ENCODE measurements around the gene GSC2. TPM values are rescaled to one million over a fixed set of nuclear protein-coding genes. Genes with fewer than 3 reads are reported as not detected.

The GSC2 gene
- total RNA-seq, 1 experiment from 2014 or later: not detected

- no peak for DNase-seq (ENCODE audit: low read depth)
Measured at GRCh38 chr22:19152942-19153883, 3.1 kb upstream of the GSC2 start.

- no peak for DNase-seq (ENCODE audit: low read depth)
Measured at GRCh38 chr22:19151329-19152191, 1.5 kb upstream of the GSC2 start.

DNA sequence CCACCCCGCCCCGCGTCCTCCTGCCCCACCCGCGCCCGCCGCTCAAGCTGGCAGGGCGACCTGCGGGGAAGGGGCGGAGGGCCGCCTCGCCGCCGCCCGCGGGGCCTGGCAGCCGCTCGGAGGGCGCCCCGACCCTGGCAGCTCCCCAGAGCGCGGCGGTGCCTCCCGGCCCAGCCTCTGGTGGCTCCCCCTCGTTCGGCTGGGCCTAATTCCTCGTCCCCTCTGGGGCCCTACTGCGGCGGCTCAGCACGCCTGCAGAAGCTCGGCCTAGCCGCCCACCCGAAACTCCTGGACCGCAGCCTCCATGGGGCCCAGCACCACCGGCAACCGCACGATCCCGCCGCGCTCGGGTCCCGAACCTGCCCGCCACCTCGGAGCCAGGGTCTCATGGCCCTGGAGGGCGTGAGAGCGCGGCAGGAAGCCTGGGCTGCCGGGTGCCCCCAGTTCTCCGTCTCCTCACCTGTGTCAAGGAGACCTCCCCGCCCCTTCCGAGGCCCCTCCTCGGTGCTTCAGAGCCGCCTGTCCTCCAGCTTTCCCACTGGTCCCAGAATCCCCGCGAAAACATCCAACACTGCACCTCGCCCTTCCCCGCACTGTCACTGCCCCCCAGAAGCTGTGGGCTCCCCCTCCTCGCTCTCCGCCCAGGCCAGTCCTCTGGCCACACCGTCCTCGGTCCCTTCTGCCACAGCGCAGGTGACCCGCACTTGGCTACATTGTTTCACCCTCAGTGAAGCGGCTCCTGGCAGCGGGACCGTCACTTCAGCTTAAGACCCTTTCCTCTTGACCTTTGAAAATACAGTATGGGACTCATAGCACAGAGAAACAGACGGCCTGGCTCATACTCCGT is 613 bp upstream of the GSC2 start:
- DNase-seq (ENCODE audit: low read depth): no peak

GRCh38 chr22:19149047-19149883 is 827 bp downstream of the GSC2 start:
- no peak for DNase-seq (ENCODE audit: low read depth)

- DNase-seq (ENCODE audit: low read depth): no peak
Measured at GRCh38 chr22:19148417-19149046, 1.6 kb downstream of the GSC2 start.

DNA sequence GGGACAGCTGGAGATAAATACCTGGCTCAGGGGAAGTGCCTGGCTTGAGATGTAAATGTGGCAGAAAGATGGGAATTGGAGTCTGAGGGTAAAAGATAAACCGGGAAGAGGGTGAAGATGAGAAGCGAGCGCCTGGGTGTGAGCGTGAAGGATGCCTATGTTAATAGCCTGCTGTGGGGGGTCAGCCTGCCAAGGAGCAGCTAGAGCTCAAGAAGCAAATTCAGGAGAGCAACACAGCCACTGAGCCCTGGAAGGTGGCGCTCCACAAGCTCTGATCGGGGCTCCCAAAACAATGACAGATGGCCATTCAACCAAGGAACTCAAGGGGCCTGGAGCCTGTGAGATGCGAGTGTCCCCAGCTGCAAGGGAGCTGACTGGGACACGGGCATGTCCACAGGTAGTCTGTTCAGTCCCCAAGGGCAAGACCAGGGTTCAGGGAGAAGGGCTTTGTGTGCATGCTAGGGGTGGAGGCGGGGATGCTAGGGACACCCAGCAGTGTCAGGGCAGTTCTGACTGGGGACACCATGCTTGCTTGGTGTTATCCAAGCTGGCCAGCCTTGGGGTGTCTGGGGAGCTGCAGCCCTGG is 2.8 kb downstream of the GSC2 start:
- no peak for DNase-seq (ENCODE audit: low read depth)

- DNase-seq (ENCODE audit: low read depth): no peak
Measured at GRCh38 chr22:19146215-19146968, 3.7 kb downstream of the GSC2 start.

GRCh38 chr22:19143967-19144400 is 6.1 kb downstream of the GSC2 start:
- DNase-seq (ENCODE audit: low read depth): peak; percentile 16

GRCh38 chr22:19143212-19143611 is 6.9 kb downstream of the GSC2 start:
- DNase-seq (ENCODE audit: low read depth): no peak

- DNase-seq (ENCODE audit: low read depth): no peak
Measured at GRCh38 chr22:19142394-19142793, 7.7 kb downstream of the GSC2 start.

GRCh38 chr22:19139974-19140373 is 10.1 kb downstream of the GSC2 start:
- DNase-seq (ENCODE audit: low read depth): no peak

DNA sequence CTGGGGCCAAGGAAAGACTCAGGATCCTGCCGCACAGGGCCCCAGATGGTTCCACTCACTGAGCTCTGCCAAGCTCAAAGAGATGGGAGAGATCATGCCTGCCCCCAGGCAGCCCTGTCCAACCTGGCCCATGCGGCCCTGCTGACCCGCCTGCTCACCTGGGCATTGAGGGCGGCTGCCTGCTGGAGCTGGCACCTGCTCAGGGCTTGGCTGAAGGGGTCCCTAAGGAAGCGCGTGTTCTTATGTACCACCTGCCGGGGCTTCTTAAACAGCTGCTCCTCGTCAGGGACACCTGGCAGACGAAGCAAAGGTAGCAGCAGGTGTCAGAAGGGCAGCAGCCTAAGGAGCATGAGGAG is 11.1 kb downstream of the GSC2 start:
- DNase-seq (ENCODE audit: low read depth): no peak

DNA sequence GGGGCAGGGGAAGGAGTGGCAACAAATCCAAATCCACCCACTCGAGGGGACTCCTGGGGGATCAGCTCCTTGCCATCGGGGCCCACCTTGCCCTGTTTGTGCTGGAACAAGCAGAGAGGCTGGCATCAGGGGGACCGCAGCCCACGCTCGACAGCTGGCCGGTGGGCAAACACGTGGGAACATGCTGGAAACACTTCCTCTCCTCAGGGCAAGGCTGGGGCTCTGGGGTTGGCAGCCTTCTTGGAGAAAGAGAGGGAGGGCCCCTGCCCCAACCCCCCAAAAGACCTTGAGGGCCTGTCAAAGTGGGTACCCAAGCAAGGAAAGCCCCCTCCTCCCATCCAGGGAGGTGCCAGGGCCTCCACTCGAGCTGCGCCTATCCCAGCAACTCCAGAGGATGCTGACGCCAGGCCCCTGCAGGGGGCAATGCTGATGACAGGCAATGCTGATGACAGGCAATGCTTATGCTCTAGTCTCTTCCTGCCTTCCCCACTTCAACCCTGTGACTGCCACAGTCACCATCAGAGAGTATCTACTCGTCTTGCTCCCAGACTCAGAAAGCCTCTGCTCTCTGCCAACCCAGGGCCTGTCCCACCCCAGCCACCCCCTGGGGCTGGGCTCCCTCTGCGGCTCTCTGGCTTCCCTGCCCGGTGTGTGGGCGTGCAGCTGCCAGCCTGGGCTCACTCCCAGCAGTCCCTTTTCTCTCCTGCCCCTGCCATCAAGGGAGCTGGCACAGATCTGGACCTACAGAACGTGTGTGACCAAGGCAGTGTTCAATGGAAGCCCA is 11.7 kb downstream of the GSC2 start:
- no peak for DNase-seq (ENCODE audit: low read depth)

DNA sequence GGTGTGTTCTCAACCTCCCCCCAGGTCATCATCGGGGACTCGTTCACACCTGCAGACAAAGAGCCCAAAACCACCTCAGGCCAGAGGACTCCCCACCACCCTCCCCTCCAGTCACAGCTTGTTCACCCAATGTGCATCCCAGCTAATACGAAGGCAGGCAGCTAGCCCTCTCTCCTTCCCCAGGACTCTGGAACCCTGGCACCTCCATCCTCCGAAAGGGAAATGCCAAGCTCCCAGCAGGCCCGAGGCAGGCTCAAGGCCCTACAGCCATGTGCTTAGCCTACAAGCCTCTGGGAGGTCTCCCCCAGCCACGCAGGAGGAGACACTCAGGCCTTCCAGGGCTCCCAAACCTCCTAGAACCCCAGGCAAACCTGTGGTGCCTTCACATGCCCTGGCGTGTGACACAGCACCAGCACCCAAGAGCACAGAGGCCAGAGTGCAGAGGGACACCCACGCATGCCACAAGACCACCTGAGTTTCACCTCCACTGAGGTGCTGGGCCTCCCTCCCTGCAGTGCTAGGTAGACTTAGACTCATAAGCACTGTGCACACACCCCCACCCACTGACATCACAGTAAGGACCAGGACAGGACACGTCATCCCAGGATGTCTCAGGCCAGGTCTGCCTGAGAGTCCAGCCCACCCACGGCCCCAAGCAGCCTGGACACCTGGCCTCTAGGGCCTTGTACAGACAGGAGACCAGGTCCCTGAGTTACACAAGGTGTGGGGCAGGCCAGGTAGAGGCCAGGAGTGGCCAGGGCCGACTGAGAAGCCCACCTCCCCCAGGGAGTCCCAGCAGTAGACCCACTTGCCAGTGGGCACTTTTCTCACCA is 12.5 kb downstream of the GSC2 start:
- DNase-seq (ENCODE audit: low read depth): no peak

DNA sequence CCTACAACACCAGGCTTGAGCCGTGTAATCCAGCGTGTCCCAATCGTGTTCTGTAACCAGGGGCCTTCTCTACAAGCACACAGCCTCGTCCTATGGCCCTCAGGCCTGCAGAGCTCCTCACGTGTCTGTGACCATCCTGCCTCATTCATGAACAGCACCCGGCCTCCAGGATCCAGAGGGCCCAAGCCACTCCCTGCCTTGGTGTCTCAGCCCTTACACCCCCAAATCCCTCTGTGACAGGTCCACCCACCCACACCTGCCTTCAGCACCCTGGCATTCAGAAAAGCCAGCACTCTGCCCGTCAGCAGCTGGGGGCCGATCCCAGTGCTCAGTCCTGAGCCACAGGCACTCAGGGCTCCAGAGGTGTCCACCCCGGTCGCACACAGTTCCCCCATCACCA is 13.2 kb downstream of the GSC2 start:
- no peak for DNase-seq (ENCODE audit: low read depth)

GRCh38 chr22:19134874-19135273 is 15.2 kb downstream of the GSC2 start:
- DNase-seq (ENCODE audit: low read depth): no peak

DNA sequence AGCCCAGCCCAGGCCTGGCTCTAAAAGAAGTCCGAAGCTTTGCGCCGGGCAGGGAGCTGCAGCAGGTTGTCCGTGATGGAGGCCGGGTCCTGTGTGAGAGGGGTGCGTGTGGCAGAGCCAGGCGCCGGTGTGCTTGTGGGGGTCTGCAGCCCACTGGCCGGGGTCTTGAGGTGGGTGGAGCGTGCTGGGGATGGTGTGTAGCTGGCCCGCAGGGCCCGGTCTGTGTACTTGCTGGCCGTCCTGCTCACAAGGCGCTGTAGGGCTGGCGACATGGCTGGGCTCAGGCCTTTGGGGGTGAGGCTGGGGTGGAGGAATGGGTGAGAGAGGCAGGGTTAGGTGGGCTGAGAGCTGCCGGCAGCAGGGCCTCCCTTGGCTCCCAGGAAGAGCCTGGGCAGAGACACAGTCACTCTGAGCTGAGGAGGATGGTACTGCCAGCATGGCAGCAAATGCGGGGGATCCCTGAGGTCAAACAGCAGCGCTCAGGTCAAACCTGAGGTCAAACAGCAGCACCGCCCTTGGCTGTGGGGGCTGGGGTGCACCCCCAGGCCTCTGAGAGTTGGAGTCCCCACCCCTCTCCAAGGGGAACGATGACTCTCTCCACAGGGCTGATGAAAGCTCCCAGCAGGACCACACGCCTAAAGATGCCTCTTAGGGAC is 15.8 kb downstream of the GSC2 start:
- no peak for DNase-seq (ENCODE audit: low read depth)

All from M059J (cell line).